Measurements from ENCODE around the gene LEFTY1. TPM values are rescaled to one million over a fixed set of nuclear protein-coding genes. Genes with fewer than 3 reads are reported as not detected.
A peak's percentile ranks its signal among the peaks of the same experiment; 100 is the strongest.

LEFTY1 gene
- total RNA-seq, 1 experiment from 2014 or later = 0.13 TPM

DNA sequence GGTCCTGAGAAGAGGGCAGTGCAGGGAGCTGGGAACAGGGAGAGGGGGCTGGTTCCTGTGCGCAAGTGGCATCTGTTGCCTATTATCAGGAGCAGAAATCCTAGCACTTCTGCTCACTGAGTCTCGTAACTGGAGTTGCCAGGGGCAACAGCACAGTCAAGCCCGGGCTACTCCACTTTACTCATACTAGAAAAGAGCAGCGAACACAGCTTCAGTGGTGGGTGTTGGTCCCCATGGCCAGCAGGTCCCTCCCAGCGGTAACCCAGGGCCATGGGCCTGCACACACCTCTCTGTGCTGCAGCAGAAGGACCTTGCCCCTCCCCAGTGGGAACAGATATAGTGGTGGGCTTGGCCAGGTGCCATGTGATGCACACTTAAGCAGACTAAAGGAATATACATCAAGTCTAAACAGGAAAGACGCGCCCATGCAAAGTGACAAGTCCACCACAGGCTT lies 26.6 kb upstream of the LEFTY1 start:
- no peak for DNase-seq (ENCODE audit: low spot score)

DNA sequence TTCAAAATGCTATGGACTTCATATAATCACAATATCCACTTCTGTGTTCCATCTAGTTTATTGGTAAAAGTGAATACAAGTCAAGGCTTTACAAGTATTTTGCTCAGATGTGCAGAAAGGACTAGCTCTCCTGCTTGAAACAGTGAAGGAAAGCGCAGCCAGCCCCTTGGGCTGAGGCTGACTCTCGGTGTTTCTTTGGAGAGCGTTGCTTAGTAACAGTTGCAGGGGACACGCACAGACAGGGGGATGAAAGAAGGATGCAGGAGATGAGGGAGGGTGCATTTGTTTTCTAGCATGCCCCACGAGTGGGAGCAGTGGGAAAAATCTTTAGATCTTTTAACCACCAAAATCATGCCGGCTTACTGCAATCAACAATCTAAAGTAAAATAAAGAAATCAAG lies 26.0 kb upstream of the LEFTY1 start:
- DNase-seq (ENCODE audit: low spot score) = no peak

- no peak for DNase-seq (ENCODE audit: low spot score)
These were observed 25.4 kb upstream of the LEFTY1 start for GRCh38 chr1:225914391-225914790.

DNA sequence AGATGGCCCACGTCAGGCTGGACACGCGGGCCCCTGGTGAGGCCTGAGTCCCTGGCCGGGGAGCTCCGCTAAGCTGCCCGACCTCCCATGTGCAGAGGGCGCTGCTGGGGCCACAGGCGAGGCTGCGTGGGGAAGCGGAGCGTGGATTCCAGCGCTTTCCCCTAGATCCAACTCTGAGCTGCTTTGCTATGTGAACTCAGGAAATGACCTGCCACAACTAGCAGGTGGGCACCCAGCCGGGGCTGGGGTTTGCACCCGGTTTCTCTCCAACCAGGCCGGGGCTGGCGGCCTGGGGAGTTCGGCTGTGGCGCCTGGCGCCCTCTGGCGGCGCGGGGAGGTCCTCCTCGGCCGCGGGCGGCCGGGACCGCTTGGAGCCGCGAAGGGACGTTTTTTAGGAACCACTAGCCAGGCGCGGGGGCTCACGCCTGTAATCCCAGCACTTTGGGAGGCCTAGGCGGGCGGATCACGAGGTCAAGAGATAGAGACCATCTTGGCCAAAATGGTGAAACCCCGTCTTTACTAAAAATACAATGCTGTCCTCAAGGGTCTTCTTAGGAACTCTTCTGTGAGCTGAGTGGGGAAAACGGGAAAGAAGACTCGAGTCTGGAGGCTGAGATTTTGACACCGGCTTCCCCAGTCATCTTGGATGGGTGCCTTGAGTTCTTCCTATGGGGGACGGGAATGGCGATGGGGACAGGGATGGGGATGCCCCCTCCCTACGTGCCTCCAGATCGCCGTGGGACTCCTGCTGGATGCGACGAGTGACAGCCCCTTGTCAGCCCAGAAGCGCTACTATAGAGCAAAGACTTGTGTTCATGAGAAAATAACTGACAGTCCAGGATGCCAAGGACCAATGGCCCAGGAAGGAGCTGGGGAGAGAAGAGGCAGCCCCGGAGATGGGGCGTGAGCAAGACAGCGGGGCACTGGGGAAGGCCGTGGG lies 22.5 kb upstream of the LEFTY1 start:
- DNase-seq (ENCODE audit: low spot score) = peak; percentile 69

GRCh38 chr1:225909477-225909876 lies 20.5 kb upstream of the LEFTY1 start:
- no peak for DNase-seq (ENCODE audit: low spot score)

GRCh38 chr1:225908773-225909172 lies 19.8 kb upstream of the LEFTY1 start:
- DNase-seq (ENCODE audit: low spot score) = no peak

DNA sequence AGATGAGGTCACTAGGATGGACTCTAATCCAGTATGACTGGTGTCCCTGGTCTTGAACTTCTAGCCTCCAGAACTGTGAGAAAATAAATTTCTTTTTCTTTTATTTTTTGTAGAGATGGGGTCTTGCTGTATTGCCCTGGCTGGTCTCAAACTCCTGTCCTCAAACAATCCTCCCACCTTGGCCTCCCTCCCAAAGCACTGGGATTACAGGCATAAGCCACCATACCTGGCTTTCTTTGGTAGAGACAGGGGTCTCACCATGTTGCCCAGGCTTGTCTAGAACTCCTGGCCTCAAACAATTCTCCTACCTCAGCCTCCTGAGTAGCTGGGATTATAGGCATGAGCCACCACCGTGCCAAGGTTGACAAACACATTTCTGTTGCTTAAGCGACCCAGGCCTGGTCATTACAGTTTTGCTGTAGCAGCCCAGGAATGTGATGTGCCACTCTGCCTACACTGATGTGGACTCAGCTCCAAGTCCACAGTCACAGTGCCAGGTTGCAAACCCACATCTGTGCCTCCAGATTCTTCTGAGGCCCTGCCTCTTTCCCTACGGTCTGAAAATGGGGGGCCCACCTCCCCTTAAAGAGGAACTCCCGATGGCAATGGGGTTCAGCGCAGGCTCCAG lies 19.2 kb upstream of the LEFTY1 start:
- DNase-seq (ENCODE audit: low spot score) = no peak

- DNase-seq (ENCODE audit: low spot score) = no peak
These were observed 18.4 kb upstream of the LEFTY1 start for GRCh38 chr1:225907341-225907740.

DNA sequence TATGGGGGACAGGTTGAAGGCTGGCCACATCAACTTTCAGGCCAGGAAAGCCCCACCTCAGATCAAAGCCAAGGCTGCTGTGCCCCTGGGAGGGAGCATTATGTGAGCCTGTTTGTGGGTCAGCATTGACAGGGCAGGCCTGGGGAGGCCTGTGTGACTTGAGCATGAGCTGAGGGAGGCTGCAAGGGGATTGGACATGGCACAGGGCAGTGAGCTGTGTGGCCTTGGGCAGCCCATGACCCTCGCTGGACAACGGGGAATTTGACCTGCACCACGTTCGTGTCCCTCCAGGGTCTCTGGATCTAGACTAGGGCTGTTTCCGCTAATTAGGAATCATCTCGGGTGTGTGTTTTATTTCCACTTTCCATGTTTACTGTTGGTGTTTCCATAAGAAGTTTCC lies 17.5 kb upstream of the LEFTY1 start:
- DNase-seq (ENCODE audit: low spot score) = no peak

DNA sequence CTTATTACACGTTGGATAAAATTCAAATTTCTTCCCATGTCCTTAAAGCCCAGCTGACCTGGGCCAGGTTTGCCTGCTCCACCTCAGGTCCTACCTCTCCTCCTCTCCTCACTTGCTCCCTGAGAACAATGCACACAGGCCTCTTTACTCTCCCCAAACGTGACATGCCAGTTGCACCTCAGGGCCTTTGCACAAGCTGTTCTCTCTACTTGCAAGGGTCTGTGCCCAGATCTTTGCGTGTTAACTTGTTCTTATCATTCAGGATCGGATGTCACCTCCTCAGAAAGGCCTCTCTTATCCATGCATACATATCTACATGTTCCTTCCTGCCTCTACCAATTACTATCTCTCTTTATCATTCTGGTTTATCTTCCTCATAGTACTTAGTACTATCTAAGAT lies 14.7 kb upstream of the LEFTY1 start:
- DNase-seq (ENCODE audit: low spot score) = no peak

- no peak for DNase-seq (ENCODE audit: low spot score)
These were observed 10.3 kb upstream of the LEFTY1 start for GRCh38 chr1:225899044-225899925.

DNA sequence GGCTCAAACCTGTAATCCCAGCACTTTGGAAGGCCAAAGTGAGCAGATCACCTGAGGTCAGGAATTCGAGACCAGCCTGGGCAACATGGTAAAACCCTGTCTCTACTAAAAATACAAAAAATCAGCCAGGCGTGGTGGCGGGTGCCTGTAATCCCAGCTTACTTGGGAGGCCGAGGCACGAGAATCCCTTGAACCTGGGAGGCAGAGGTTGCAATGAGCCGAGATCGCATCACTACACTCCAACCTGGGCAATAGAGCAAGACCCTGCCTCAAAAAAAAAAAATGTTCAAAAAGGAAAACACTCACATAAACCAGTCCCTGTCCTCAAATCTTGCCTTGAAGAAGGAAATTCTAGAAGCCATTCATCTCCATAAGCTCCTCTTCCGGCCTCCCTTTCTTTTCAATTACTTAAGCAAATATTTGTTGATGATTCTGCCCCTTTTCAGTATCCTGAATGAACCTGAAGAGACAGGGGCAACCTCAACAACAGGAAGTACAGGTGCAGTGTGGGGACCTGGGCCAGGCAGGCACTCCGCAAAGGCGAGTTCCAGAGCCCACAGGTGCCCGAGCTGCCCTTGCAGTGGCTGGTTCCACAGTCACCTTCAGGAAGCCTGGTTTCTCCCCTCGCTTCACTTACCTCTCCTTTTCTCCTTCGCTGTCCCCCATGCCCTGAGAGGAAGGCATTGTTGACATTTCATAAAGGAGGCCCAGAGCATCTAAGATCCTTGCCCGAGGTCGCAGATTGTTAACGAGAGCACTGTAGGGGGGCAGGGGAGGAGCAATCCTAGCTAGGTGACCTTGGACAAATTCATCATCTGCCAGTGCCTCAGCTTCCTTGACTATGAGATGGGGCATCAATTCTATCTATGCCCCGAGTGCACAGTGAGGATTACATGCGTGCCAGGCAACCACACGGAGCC lies 8.9 kb upstream of the LEFTY1 start:
- DNase-seq (ENCODE audit: low spot score) = peak; percentile 46

- DNase-seq (ENCODE audit: low spot score) = peak; percentile 89
These were observed 8.1 kb upstream of the LEFTY1 start for GRCh38 chr1:225896937-225897549.

- DNase-seq (ENCODE audit: low spot score) = peak; percentile 5
These were observed 7.5 kb upstream of the LEFTY1 start for GRCh38 chr1:225896494-225896893.

DNA sequence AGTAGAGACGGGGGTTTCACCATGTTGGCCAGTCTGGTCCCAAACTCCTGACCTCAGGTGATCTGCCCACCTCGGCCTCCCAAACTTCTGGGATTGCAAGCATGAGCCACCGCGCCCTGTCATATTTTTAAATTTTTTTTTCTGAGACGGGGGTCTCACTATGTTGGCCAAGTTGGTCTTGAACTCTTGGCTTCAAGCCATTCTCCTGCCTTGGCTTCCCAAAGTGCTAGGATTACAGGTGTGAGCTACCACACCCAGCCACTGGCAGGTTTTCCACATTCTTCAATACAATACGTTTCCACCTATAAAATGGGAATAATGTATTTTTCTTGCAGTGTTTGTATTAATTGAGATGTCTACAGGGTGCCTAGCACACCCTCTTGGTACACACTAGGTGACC lies 3.4 kb upstream of the LEFTY1 start:
- no peak for DNase-seq (ENCODE audit: low spot score)

- DNase-seq (ENCODE audit: low spot score) = peak; percentile 77
These were observed 2.5 kb upstream of the LEFTY1 start for GRCh38 chr1:225891229-225891972.

DNA sequence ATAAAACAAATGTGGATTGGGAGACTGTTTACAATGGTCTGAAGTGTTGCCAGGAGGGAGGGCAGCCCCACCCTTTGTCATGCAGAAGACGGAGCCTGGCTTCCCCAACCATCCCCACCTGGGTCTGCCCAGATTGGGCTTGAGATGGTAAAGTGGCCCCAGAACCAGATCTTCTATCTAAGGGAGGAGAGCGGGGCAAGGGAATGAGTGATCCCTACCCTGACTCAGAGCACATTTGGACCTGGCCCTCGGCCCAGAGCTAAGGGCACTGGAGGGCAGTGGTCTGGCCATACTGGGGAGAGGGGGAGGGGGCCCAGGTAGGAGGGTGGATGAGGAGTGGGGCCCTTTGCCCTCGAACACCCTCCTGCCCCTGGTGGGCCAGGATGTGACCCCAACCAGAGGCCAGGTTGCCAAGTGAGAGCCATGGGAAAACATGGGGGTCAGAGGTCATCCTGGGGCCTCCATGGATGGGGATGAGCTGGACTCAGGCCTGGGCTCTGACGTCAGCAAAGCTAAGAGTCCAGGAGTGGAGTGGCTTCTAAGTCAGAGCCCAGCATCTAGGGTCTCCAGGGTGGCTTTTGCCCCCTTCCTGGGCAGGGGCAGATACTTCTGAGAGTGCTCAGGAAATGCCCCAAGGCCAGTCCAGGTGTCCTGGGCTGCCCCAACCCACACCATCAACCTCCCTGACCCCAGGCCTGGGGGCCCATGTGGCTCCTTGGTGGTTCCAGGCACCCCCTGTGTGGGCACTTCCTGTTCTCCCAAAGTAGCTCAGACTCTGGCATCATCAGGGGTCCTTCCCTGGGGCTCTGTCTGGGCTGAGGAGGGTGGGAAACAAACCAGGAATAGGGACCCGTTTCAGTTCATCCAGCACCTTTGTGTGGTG lies 1.6 kb upstream of the LEFTY1 start:
- peak; percentile 23 for DNase-seq (ENCODE audit: low spot score)

- DNase-seq (ENCODE audit: low spot score) = peak; percentile 14
These were observed 797 bp upstream of the LEFTY1 start for GRCh38 chr1:225889743-225890142.
